ENCODE results near the gene COL6A3.

COL6A3 gene

DNA sequence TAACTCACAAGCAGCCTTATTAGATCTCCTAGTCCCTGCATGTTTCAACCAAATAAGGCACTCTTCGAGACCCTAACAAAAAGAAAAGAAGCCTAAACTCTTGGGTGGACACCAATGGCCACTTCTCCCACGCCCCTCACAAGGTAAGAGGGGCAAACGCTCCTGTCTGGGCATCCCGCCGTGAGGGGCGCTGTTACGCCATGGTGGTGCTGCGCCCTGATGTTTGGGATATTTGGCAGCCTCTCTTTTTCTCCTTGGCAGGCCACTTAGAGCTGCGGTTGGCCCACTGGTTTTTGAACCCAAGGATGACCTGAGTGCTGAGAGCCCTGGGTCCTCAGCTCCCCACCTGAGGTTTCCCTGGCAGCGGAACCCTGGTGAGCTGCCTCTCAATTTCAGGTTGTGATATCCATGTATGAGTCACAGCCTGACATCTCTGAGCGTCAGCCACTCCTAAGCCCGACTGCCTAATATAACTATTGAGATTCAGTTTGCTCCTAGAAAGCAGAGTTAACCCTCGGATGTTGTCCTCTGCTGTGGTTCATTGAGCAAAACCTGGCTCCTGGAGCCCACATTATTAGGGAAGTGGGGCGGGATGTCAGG lies 103.3 kb downstream of the COL6A3 start:
- no peak overlapping the region for H3K27ac ChIP-seq (ENCODE audit: poor library complexity, severe bottlenecking)
- H3K36me3 ChIP-seq (ENCODE audit: low read depth): no peaks in the 10 kb centered on the region
- no peaks in the 10 kb centered on the region for H3K9me3 ChIP-seq (ENCODE audit: severe bottlenecking)
- no peak overlapping the region for H3K4me3 ChIP-seq (ENCODE audit: severe bottlenecking)
- TF ChIP-seq, protein P1, sequence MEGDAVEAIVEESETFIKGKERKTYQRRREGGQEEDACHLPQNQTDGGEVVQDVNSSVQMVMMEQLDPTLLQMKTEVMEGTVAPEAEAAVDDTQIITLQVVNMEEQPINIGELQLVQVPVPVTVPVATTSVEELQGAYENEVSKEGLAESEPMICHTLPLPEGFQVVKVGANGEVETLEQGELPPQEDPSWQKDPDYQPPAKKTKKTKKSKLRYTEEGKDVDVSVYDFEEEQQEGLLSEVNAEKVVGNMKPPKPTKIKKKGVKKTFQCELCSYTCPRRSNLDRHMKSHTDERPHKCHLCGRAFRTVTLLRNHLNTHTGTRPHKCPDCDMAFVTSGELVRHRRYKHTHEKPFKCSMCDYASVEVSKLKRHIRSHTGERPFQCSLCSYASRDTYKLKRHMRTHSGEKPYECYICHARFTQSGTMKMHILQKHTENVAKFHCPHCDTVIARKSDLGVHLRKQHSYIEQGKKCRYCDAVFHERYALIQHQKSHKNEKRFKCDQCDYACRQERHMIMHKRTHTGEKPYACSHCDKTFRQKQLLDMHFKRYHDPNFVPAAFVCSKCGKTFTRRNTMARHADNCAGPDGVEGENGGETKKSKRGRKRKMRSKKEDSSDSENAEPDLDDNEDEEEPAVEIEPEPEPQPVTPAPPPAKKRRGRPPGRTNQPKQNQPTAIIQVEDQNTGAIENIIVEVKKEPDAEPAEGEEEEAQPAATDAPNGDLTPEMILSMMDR (IDR thresholded peaks at IDR 0.05; ENCODE audit: poor library complexity, severe bottlenecking): no peak
- H3K27me3 ChIP-seq (ENCODE audit: insufficient read depth, poor library complexity, severe bottlenecking): no peaks in the 10 kb centered on the region
- no peaks in the 10 kb centered on the region for H3K4me1 ChIP-seq (ENCODE audit: insufficient read depth, poor library complexity, severe bottlenecking)
- ATAC-seq (ENCODE audit: low read depth) (no peak), DNase-seq (ENCODE audit: low spot score) (no peak)

DNA sequence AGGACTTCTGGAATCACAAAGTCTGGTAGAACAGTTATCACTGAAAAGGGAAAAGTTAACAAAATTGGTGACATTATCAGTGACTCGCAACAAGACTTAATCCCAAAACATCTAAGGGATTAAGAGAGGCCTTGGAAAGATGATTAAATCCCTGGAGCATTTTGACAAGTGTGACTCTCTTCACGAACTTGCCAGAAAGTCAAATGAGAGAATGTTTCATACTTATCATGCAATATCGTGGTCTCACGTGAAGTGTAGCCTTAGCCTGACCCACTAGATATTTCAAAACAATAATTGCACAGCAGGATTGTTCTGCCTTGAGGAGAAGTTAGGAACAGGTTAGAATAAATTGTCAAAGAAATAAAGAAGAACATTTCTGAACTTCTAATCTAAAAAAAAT lies 104.5 kb downstream of the COL6A3 start:
- no peak for ATAC-seq (ENCODE audit: low read depth)
- Histone ChIP-seq H3K4me3 (ENCODE audit: severe bottlenecking) (no peak overlapping the region), H3K36me3 (ENCODE audit: low read depth) (no peaks in the 10 kb centered on the region), H3K27me3 (ENCODE audit: insufficient read depth, poor library complexity, severe bottlenecking) (no peaks in the 10 kb centered on the region), H3K27ac (ENCODE audit: poor library complexity, severe bottlenecking) (no peak overlapping the region), H3K9me3 (ENCODE audit: severe bottlenecking) (no peaks in the 10 kb centered on the region), H3K4me1 (ENCODE audit: insufficient read depth, poor library complexity, severe bottlenecking) (peaks cover 9% of the 10 kb centered on the region)
- TF ChIP-seq, protein P1 (IDR thresholded peaks at IDR 0.05; ENCODE audit: poor library complexity, severe bottlenecking): no peak
- DNase-seq (ENCODE audit: low spot score): no peak

- DNase-seq (ENCODE audit: low spot score) (no peak), ATAC-seq (ENCODE audit: low read depth) (no peak)
- no peaks in the 10 kb centered on the region for H3K36me3 ChIP-seq (ENCODE audit: low read depth)
- TF ChIP-seq, protein P1 (IDR thresholded peaks at IDR 0.05; ENCODE audit: poor library complexity, severe bottlenecking): no peak
- H3K9me3 ChIP-seq (ENCODE audit: severe bottlenecking): no peaks in the 10 kb centered on the region
- H3K27me3 ChIP-seq (ENCODE audit: insufficient read depth, poor library complexity, severe bottlenecking): no peaks in the 10 kb centered on the region
- H3K4me3 ChIP-seq (ENCODE audit: severe bottlenecking): no peak overlapping the region
- H3K4me1 ChIP-seq (ENCODE audit: insufficient read depth, poor library complexity, severe bottlenecking): peaks cover 10% of the 10 kb centered on the region
- H3K27ac ChIP-seq (ENCODE audit: poor library complexity, severe bottlenecking): no peak overlapping the region
Observed at GRCh38 chr2:237309011-237309410, 105.0 kb downstream of the COL6A3 start.

DNA sequence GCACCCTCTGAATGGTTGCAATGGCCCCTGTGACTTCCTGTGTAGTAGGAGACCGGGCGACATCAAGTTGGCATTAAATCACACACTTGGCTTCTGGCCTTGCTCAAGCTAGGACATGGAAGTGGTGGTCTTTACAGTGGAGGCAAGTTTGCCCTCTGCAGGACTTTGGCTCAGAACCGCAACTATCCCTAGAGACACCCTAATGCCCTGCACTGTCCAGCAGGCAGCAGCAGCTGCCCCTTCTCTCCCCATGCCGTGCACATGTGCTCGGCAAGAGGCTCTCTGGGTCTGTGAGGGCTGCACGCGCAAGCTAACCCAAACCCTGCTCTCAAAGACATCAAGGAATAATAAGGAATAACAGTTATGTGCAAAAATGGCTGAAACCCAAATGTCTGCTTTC lies 106.5 kb downstream of the COL6A3 start:
- Histone ChIP-seq H3K9me3 (ENCODE audit: severe bottlenecking) (no peaks in the 10 kb centered on the region), H3K27ac (ENCODE audit: poor library complexity, severe bottlenecking) (no peak overlapping the region), H3K36me3 (ENCODE audit: low read depth) (no peaks in the 10 kb centered on the region), H3K4me3 (ENCODE audit: severe bottlenecking) (no peak overlapping the region), H3K4me1 (ENCODE audit: insufficient read depth, poor library complexity, severe bottlenecking) (peaks cover 10% of the 10 kb centered on the region), H3K27me3 (ENCODE audit: insufficient read depth, poor library complexity, severe bottlenecking) (no peaks in the 10 kb centered on the region)
- ATAC-seq (ENCODE audit: low read depth) (no peak), DNase-seq (ENCODE audit: low spot score) (no peak)
- TF ChIP-seq, protein P1 (IDR thresholded peaks at IDR 0.05; ENCODE audit: poor library complexity, severe bottlenecking): no peak

DNA sequence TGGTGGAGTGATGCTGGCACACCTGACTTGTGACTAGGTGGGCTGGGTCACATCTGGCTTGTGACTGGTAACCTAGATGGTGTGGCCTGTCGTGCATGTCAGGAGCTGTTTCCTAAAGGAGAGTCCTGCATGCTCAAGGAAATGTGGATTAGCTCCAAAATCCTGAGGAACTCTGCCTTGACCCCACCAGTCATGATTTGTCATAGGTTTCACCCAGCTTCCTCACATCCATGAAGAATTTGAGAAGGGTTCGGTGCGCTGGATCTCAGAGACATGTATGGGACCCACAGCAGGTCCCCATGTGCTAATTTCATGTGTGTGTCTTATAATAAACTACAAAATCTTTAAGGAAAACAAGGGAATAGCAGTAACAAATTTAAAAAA lies 107.2 kb downstream of the COL6A3 start:
- H3K27ac ChIP-seq (ENCODE audit: poor library complexity, severe bottlenecking): no peak overlapping the region
- no peaks in the 10 kb centered on the region for H3K27me3 ChIP-seq (ENCODE audit: insufficient read depth, poor library complexity, severe bottlenecking)
- no peak overlapping the region for H3K4me3 ChIP-seq (ENCODE audit: severe bottlenecking)
- H3K36me3 ChIP-seq (ENCODE audit: low read depth): no peaks in the 10 kb centered on the region
- no peaks in the 10 kb centered on the region for H3K9me3 ChIP-seq (ENCODE audit: severe bottlenecking)
- DNase-seq (ENCODE audit: low spot score) (no peak), ATAC-seq (ENCODE audit: low read depth) (no peak)
- TF ChIP-seq, protein P1 (IDR thresholded peaks at IDR 0.05; ENCODE audit: poor library complexity, severe bottlenecking): no peak
- peaks cover 10% of the 10 kb centered on the region for H3K4me1 ChIP-seq (ENCODE audit: insufficient read depth, poor library complexity, severe bottlenecking)
